HFFc6 (cell line): ENCODE data around the gene CCDC188. TPM values are rescaled to one million over a fixed set of nuclear protein-coding genes. Genes with fewer than 3 reads are reported as not detected.

Experiments used
- DNase-seq: peaks from one replicate; pipeline ENCODE4 v3.0.0-alpha.2; 2018
- H3K27ac Mint-ChIP-seq: 2 replicates; pipeline ENCODE4 v1.8.0; 2020; ENCODE audit warnings: mild to moderate bottlenecking, mixed read lengths
- H3K27me3 Mint-ChIP-seq: 2 replicates; pipeline ENCODE4 v1.8.0; 2021; ENCODE audit warnings: mild to moderate bottlenecking, moderate library complexity, mixed read lengths; ENCODE audit not compliant: insufficient read depth
- H3K36me3 Mint-ChIP-seq: 2 replicates; pipeline ENCODE4 v1.8.0; 2021; ENCODE audit warnings: low read depth, mixed read lengths
- H3K4me1 Mint-ChIP-seq: 2 replicates; pipeline ENCODE4 v1.8.0; 2020; ENCODE audit warnings: low read depth, mixed read lengths
- H3K4me3 Mint-ChIP-seq: 2 replicates; pipeline ENCODE4 v1.8.0; 2020; ENCODE audit warnings: mild to moderate bottlenecking, moderate library complexity, mixed read lengths
- H3K9me3 Mint-ChIP-seq: 2 replicates; pipeline ENCODE4 v1.8.0; 2020; ENCODE audit warnings: mild to moderate bottlenecking, mixed read lengths
- total RNA-seq, 6 experiments: library from RNA; stranded (reverse); fragmentation: NEBNext Ultra II Directional; extraction: Animal tissue kit (Norgen Biotek cat#: 25700); gene quantifications; 2 replicates in 1 of 6; 3 replicates in 5 of 6; pipeline ENCODE4 v1.2.3, GENCODE V29; 2021
- TF ChIP-seq, protein P1 (sequence below): fragments of 200-600 bp; sonication (generic); IDR thresholded peaks from 2 replicates; pipeline ENCODE4 v1.5.0; 2021; ENCODE audit warnings: antibody characterized with exemption, mild to moderate bottlenecking

CCDC188 gene
- total RNA-seq, 6 experiments from 2014 or later = 0.54 to 3.9 (median 2.8) TPM; not detected in 1

DNA sequence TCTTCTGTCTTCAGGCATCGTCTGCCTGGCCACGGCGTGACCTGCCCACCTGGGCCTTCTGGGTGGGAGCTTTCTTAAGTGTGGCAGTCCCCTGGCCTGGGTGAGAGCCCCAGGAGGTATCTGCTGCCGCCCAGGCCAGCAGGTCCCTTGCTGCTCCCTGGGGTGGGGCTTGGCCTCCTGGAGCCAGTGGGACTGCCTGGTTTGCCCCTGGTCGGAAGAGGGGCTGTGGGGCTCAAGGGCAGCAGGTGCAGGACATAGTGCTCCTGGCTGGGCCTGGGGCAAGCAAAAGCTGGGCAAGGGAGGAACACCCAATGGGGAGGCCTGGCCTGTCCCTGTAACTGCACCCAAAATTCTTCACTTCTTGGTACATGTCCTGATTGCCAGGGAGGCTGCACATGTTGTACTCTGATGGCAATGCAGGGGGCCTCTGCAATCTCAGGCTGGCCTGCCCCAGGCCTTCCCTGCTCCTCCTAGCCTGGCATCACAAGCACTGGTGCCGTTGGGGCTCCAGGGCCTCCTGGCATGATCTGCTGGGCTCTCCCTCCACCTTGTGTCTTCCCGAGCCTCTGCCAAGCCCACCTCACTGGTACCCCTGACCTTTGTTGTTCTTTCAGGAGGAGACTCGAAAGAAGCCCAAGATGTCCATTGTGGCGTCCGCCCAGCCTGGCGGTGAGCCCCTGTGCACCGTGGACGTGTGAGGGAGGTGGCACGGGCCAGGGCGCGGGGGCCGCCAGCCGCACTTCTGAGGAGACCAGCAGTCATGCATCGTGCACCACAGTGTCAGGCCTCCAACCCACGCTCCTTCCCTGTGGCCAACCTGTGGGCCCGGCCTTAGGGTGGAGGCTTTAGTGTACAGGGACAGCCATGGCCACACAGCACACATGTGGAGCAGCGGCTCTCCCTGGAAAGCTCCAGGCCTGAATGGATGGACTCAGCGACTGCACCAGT, 41.2 kb downstream of the CCDC188 start:
- no peaks in the 10 kb centered on the region for H3K9me3 Mint-ChIP-seq
- peaks cover 1% of the 10 kb centered on the region; the same call in 1 of the 2 replicates for H3K27me3 Mint-ChIP-seq
- no peak for DNase-seq
- TF ChIP-seq, protein P1, sequence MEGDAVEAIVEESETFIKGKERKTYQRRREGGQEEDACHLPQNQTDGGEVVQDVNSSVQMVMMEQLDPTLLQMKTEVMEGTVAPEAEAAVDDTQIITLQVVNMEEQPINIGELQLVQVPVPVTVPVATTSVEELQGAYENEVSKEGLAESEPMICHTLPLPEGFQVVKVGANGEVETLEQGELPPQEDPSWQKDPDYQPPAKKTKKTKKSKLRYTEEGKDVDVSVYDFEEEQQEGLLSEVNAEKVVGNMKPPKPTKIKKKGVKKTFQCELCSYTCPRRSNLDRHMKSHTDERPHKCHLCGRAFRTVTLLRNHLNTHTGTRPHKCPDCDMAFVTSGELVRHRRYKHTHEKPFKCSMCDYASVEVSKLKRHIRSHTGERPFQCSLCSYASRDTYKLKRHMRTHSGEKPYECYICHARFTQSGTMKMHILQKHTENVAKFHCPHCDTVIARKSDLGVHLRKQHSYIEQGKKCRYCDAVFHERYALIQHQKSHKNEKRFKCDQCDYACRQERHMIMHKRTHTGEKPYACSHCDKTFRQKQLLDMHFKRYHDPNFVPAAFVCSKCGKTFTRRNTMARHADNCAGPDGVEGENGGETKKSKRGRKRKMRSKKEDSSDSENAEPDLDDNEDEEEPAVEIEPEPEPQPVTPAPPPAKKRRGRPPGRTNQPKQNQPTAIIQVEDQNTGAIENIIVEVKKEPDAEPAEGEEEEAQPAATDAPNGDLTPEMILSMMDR = no peak
- H3K27ac Mint-ChIP-seq = no peak overlapping the region
- H3K4me1 Mint-ChIP-seq = no peaks in the 10 kb centered on the region
- no peak overlapping the region for H3K4me3 Mint-ChIP-seq
- peaks cover 9% of the 10 kb centered on the region; the same call in 1 of the 2 replicates for H3K36me3 Mint-ChIP-seq

- H3K36me3 Mint-ChIP-seq = peaks cover 9% of the 10 kb centered on the region; the same call in 1 of the 2 replicates
These were observed 42.1 kb downstream of the CCDC188 start for GRCh38 chr22:20108757-20109230.

GRCh38 chr22:20107951-20108756, 42.7 kb downstream of the CCDC188 start:
- no peak for DNase-seq
- H3K27ac Mint-ChIP-seq = no peak overlapping the region; the same call in 1 of the 2 replicates
- no peak overlapping the region for H3K4me3 Mint-ChIP-seq
- no peaks in the 10 kb centered on the region for H3K4me1 Mint-ChIP-seq
- TF ChIP-seq, protein P1 = no peak
- peaks cover 9% of the 10 kb centered on the region; the same call in 1 of the 2 replicates for H3K36me3 Mint-ChIP-seq
- no peaks in the 10 kb centered on the region for H3K9me3 Mint-ChIP-seq
- H3K27me3 Mint-ChIP-seq = peaks cover 1% of the 10 kb centered on the region; the same call in 1 of the 2 replicates

More at GRCh38 chr22:20108757-20109230, 42.1 kb downstream of the CCDC188 start:
- TF ChIP-seq, protein P1 = no peak
- peaks cover 1% of the 10 kb centered on the region; the same call in 1 of the 2 replicates for H3K27me3 Mint-ChIP-seq
- no peak for DNase-seq
- H3K4me1 Mint-ChIP-seq = no peaks in the 10 kb centered on the region
- H3K27ac Mint-ChIP-seq = no peak overlapping the region
- H3K4me3 Mint-ChIP-seq = no peak overlapping the region
- no peaks in the 10 kb centered on the region for H3K9me3 Mint-ChIP-seq

DNA sequence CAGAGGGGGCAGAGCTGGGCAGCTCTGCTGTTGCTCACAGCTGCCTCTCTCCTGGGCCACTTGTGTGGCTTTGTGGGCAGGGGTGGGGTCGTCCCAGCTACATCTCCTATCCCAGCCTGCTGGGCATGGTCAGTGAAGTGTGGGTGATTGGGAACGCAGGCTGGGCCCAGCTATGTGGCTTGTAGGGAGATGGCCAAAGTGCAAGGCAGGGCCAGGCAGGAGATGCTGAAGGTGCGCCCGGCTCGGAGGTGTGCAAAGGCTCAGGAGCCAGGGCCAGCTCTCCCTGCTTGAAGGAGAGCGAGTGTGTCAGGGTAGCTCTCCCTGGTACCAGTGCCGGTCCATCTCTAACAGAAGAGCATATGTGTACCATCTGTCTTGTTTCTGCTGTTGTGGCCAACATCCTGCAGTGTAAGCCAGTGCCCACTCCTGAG, 43.4 kb downstream of the CCDC188 start:
- H3K27ac Mint-ChIP-seq = no peak overlapping the region; the same call in 1 of the 2 replicates

GRCh38 chr22:20106849-20107237, 44.0 kb downstream of the CCDC188 start:
- no peak for DNase-seq
- Mint-ChIP-seq H3K27me3 (peaks cover 1% of the 10 kb centered on the region; the same call in 1 of the 2 replicates), H3K9me3 (no peaks in the 10 kb centered on the region), H3K4me3 (no peak overlapping the region), H3K36me3 (peaks cover 15% of the 10 kb centered on the region), H3K27ac (no peak overlapping the region), H3K4me1 (no peaks in the 10 kb centered on the region)
- TF ChIP-seq, protein P1 = no peak

More for the DNA sequence above, 43.4 kb downstream of the CCDC188 start:
- Mint-ChIP-seq H3K27me3 (peaks cover 1% of the 10 kb centered on the region; the same call in 1 of the 2 replicates), H3K4me3 (no peak overlapping the region), H3K9me3 (no peaks in the 10 kb centered on the region), H3K36me3 (peaks cover 9% of the 10 kb centered on the region; the same call in 1 of the 2 replicates), H3K4me1 (no peaks in the 10 kb centered on the region)
- no peak for DNase-seq
- TF ChIP-seq, protein P1 = no peak
